RWPE1 (cell line): Measurements from ENCODE around the gene UTP4.

Experiments used
- CTCF ChIA-PET: fragments of 350-600 bp; sonication (Branson Sonifier 250); formaldehyde crosslinking; extraction: SDS; loops from one replicate; lab custom pipeline; 2021; lab: Yijun Ruan, JAX
- POLR2A ChIA-PET: fragments of 400-600 bp; formaldehyde crosslinking; extraction: SDS; loops from one replicate; lab custom pipeline; 2020; ENCODE audit warnings: antibody characterized with exemption; ENCODE audit not compliant: low non-redundant PET; lab: Yijun Ruan, JAX
- DNase-seq: peaks from one replicate; pipeline ENCODE4 v3.0.0; 2012; ENCODE audit warnings: low spot score
- H3K27ac ChIP-seq: fragments of 450-650 bp; 2 replicates; pipeline ENCODE4 v1.5.1; 2017
- TF ChIP-seq, protein P1 (sequence below): fragments of 450-650 bp; conservative IDR thresholded peaks from 2 replicates; pipeline ENCODE4 v1.5.1; 2017; ENCODE audit warnings: low read depth, mild to moderate bottlenecking

Gene UTP4

DNA sequence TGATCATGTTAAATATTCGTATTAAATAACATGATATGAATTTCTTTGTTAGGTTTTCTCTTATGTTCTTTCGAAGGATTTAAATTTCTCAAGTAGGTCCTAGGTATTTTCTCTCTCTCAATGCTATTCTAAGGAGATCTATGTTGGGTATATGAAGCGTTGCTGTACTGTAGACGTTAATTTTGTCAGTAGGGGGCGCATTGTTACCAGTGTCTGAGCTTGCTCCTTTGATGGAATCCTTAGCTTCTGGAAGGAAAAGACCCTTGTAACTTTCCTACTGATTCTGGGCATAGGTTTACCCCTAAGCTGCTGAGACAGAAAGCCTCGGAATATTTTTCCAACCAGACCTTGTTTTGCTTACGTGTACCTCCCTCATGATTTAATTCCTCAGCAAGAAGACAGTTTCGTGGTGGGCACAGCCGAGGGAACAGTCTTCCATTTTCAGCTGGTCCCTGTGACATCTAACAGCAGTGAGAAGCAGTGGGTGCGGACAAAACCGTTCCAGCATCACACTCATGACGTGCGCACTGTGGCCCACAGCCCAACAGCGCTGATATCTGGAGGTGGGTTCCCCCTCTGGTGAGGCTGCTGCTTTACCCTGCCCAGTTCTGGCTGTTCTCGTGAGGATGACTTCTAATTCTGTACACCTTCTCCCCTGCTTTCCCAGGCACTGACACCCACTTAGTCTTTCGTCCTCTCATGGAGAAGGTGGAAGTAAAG is 17.9 kb downstream of the UTP4 start:
- no peak overlapping the region for H3K27ac ChIP-seq
- TF ChIP-seq, protein P1, sequence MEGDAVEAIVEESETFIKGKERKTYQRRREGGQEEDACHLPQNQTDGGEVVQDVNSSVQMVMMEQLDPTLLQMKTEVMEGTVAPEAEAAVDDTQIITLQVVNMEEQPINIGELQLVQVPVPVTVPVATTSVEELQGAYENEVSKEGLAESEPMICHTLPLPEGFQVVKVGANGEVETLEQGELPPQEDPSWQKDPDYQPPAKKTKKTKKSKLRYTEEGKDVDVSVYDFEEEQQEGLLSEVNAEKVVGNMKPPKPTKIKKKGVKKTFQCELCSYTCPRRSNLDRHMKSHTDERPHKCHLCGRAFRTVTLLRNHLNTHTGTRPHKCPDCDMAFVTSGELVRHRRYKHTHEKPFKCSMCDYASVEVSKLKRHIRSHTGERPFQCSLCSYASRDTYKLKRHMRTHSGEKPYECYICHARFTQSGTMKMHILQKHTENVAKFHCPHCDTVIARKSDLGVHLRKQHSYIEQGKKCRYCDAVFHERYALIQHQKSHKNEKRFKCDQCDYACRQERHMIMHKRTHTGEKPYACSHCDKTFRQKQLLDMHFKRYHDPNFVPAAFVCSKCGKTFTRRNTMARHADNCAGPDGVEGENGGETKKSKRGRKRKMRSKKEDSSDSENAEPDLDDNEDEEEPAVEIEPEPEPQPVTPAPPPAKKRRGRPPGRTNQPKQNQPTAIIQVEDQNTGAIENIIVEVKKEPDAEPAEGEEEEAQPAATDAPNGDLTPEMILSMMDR = peak; percentile 81
- peak; percentile 45 for DNase-seq
- ChIA-PET CTCF (interaction anchor here (0.5 to 1.9 kb wide), 11 partner anchors 9 to 248 kb away, joined by 3 to 11 read pairs (median 4); no protein-coding TSS in a partner anchor), POLR2A (no interaction called here)

DNA sequence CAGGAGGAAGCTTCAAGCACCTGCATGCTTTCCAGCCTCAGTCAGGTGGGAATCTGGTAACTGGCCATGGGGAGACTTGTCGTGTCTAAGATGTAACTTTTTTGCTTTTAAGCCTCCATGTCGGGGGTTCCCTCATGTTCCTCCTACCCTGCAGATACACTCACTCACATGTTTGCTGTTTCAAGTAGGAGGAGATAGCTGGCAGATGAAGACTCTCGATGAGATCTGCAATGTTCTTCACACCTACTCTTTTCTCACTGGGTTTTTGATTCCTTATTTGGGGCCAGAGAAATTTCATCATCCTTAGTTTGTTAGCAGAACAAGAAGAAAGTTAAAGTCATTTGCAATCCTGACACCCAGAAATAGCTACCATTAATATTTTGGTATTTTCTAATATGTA is 24.7 kb downstream of the UTP4 start:
- no peak overlapping the region for H3K27ac ChIP-seq
- POLR2A ChIA-PET = no interaction called here
- DNase-seq = no peak
- CTCF ChIA-PET = interaction anchor here (0.6 to 1.4 kb wide), 2 partner anchors 10 to 58 kb away, joined by 4 to 5 read pairs; no protein-coding TSS in a partner anchor
- TF ChIP-seq, protein P1 = no peak

DNA sequence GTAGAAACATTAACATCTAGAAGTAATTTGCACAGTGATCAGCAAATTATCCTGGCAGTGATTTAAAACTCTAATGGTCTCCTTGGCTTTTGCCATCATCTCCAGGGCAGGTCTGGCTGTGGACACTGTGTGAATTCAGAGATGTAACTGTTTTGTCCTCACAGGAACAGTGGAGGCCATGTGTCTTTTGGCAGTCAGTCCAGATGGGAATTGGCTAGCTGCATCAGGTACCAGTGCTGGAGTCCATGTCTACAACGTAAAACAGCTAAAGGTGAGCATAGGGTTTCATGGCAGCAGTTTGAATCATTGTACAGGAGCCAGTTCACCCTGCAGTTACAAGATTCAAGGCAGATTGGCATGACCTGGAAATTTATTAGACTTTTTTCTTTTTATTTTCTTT is 27.7 kb downstream of the UTP4 start:
- TF ChIP-seq, protein P1 = no peak
- CTCF ChIA-PET = no interaction called here
- POLR2A ChIA-PET = no interaction called here
- DNase-seq = no peak
- H3K27ac ChIP-seq = no peak overlapping the region

DNA sequence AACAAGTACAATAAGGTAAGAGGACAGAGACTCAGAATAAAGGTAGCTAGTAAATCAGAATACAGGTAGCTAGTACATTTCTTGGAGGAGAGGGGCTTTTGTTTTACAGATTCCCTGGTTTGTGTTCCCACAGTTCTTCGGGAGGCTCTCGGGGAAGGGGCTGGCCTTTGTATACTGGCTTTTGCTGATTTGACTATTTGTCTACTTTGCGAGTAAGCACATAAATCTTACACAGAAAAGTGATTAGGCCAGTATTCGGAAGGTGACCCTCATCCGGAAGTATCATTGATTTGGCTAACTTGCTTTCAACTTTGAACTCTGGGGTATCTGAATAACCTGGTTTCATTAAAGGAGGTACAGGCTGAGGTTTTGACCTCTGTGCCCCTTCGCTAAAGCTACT is 33.1 kb downstream of the UTP4 start:
- POLR2A ChIA-PET = no interaction called here
- CTCF ChIA-PET = no interaction called here

DNA sequence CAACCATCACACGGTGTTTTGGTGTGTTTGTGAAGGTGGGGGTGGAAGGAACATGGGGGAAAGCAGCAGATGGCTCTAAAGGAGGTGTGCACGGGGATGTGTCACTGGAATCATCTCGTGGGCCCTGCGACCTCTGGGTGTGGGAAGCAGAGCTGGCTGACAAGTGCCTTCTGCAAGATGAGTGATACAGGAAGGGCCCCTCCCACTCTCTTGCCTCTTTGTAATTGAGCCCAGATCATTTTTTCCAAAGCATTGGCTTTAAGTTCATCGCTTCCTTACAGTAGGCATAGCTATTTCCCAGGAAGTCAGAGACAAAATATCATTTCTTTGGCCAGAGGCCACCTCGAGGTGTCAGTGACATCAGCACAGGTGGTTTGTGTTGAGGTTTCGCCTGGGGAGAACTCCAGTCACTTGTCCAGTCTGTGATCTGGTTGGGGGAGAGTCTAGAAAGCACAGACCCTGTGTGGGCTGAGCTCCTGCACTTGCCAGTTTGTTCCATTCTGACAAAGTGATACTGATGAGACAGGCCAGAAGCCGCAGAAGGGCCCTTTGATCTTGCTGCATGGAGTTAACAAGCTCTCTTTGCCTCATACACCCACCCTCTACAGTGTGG is 33.9 kb downstream of the UTP4 start:
- TF ChIP-seq, protein P1 = no peak
- H3K27ac ChIP-seq = peak overlapping the region; percentile 22; the same call in 1 of the 2 replicates
- POLR2A ChIA-PET = no interaction called here
- DNase-seq = no peak
- CTCF ChIA-PET = interaction anchor here (0.6 to 1.3 kb wide), 2 partner anchors 9 to 142 kb away, joined by 4 to 5 read pairs; no protein-coding TSS in a partner anchor

More for the DNA sequence above, 33.1 kb downstream of the UTP4 start:
- TF ChIP-seq, protein P1 = no peak
- no peak for DNase-seq
- H3K27ac ChIP-seq = no peak overlapping the region
